DOHH2 (cell line): ENCODE data around the gene WHRN.

Source experiments
- H3F3A ChIP-seq: fragments of 200-600 bp; sonication (generic), shearing (Covaris generic); 2 replicates; pipeline ENCODE4 v1.6.0; 2016; ENCODE audit warnings: antibody characterized with exemption, mild to moderate bottlenecking; ENCODE audit not compliant: control insufficient read depth, insufficient read depth
- H3K27ac ChIP-seq: fragments of 200-600 bp; sonication (generic); 2 replicates; pipeline ENCODE4 v1.5.1; 2014; ENCODE audit warnings: low read depth, mild to moderate bottlenecking, low read length, moderate library complexity
- H3K27me3 ChIP-seq: fragments of 200-600 bp; sonication (generic); 2 replicates; pipeline ENCODE4 v1.6.1; 2014; ENCODE audit warnings: mild to moderate bottlenecking, low read length, mixed read lengths; ENCODE audit not compliant: control insufficient read depth
- H3K36me3 ChIP-seq: fragments of 200-600 bp; sonication (generic); 2 replicates; pipeline ENCODE4 v1.6.1; 2014; ENCODE audit warnings: mild to moderate bottlenecking, low read length, moderate library complexity, mixed read lengths; ENCODE audit not compliant: control insufficient read depth
- H3K4me1 ChIP-seq: fragments of 200-600 bp; sonication (generic); 2 replicates; pipeline ENCODE4 v1.6.1; 2014; ENCODE audit warnings: mild to moderate bottlenecking, low read length, mixed read lengths; ENCODE audit not compliant: control insufficient read depth
- H3K4me2 ChIP-seq: fragments of 200-600 bp; sonication (generic); 2 replicates; pipeline ENCODE4 v1.6.0; 2014; ENCODE audit warnings: mild to moderate bottlenecking, low read length, moderate library complexity
- H3K4me3 ChIP-seq: fragments of 200-600 bp; sonication (generic); 2 replicates; pipeline ENCODE4 v1.5.1; 2014; ENCODE audit warnings: mild to moderate bottlenecking, low read length, mixed read lengths
- H3K79me2 ChIP-seq: fragments of 200-600 bp; sonication (generic); 2 replicates; pipeline ENCODE4 v1.6.1; 2014; ENCODE audit warnings: mild to moderate bottlenecking, low read length, mixed read lengths; ENCODE audit not compliant: control insufficient read depth
- H3K9me2 ChIP-seq: fragments of 200-600 bp; sonication (generic); replicated peaks from 2 replicates; pipeline ENCODE4 v1.6.1; 2014; ENCODE audit warnings: mild to moderate bottlenecking, low read length, mixed read lengths; ENCODE audit not compliant: control insufficient read depth
- H3K9me3 ChIP-seq: fragments of 200-600 bp; sonication (generic); 2 replicates; pipeline ENCODE4 v1.6.1; 2014; ENCODE audit warnings: antibody characterized with exemption, low read length, mixed read lengths; ENCODE audit not compliant: control insufficient read depth, insufficient read depth
- H4K20me1 ChIP-seq: fragments of 200-600 bp; sonication (generic); 2 replicates; pipeline ENCODE4 v1.6.0; 2014; ENCODE audit warnings: low read depth, mild to moderate bottlenecking, antibody characterized with exemption, low read length, moderate library complexity; ENCODE audit not compliant: control insufficient read depth, insufficient read depth
- EZH2phosphoT487 ChIP-seq: fragments of 200-600 bp; sonication (generic); IDR thresholded peaks from 2 replicates; pipeline ENCODE4 v1.6.1; 2017; ENCODE audit warnings: borderline replicate concordance, mild to moderate bottlenecking, antibody characterized with exemption, low read length, moderate library complexity, mixed read lengths
- TF ChIP-seq, protein P1 (sequence below): fragments of 200-600 bp; sonication (generic); IDR thresholded peaks from one replicate; pipeline ENCODE4 v1.5.1; 2014; ENCODE audit warnings: antibody characterized with exemption, mild to moderate bottlenecking, low read depth, low read length; ENCODE audit not compliant: poor library complexity, severe bottlenecking

WHRN gene

DNA sequence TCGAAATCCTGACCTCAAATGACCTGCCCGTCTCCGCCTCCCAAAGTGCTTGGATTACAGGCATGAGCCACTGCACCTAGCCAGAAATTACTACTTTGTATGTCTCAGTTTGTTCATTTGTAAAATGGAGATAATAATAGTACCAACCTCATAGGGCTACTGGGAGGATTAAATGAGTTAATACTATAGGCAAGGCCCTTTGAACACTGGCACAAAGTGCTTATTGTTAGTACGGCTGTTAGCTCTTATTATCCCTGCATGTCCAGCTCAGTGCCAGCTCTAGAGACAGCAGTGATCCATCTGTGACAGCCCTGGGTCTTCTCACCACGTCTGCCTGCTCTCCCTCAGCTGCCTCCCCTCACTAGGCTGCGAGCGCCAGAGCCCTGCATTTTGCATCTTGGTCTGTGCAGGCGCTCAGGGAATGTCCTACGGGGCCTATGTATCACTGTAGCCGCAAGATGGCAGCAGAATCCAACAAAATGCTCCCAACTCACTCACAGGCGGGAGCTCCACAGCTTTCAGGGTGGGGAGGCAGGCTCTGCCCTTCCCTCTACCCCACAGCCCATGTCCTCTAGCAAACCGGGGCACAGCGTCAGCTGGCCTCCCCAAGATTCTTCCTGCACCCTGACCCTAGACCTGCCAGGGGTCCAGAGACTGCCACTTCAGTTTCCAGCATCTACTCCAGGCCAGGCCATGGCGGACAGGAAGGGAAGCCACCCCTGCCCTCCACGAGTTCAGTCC, 99.8 kb downstream of the WHRN start:
- Histone ChIP-seq H3K9me3 (no peaks in the 10 kb centered on the region), H3K27ac (no peak overlapping the region), H4K20me1 (no peaks in the 10 kb centered on the region), H3K4me1 (peaks cover 7% of the 10 kb centered on the region), H3K79me2 (no peaks in the 10 kb centered on the region), H3K27me3 (no peaks in the 10 kb centered on the region), H3K36me3 (no peaks in the 10 kb centered on the region), H3K4me2 (no peak overlapping the region), H3K9me2 (no peaks in the 10 kb centered on the region), H3F3A (no peaks in the 10 kb centered on the region; the same call in 1 of the 2 replicates), H3K4me3 (no peak overlapping the region)
- TF ChIP-seq, protein P1, sequence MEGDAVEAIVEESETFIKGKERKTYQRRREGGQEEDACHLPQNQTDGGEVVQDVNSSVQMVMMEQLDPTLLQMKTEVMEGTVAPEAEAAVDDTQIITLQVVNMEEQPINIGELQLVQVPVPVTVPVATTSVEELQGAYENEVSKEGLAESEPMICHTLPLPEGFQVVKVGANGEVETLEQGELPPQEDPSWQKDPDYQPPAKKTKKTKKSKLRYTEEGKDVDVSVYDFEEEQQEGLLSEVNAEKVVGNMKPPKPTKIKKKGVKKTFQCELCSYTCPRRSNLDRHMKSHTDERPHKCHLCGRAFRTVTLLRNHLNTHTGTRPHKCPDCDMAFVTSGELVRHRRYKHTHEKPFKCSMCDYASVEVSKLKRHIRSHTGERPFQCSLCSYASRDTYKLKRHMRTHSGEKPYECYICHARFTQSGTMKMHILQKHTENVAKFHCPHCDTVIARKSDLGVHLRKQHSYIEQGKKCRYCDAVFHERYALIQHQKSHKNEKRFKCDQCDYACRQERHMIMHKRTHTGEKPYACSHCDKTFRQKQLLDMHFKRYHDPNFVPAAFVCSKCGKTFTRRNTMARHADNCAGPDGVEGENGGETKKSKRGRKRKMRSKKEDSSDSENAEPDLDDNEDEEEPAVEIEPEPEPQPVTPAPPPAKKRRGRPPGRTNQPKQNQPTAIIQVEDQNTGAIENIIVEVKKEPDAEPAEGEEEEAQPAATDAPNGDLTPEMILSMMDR, result peak; percentile 89
- TF ChIP-seq EZH2phosphoT487, result no peak

DNA sequence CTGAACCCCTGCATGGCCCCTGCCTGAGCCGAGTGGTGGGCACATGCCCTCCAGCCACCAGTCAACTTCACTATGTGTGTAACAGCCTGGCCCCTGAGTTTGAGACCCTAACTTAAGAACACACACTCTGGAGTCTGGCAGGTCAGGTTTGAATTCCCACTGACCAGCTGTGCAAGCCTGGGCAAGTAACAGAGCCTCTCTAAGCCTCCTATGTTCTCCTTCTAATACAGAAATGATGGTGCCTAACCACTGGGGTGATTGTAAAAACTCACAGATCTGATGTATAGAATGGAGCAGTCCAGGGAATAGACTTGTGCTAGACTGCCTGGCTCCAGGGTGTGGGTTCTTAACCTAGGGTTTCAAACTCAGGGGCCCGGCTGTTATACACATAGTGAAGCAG, 100.7 kb downstream of the WHRN start:
- Histone ChIP-seq H3K79me2 (no peaks in the 10 kb centered on the region), H3K36me3 (no peaks in the 10 kb centered on the region), H3K9me3 (no peaks in the 10 kb centered on the region), H3K4me2 (no peak overlapping the region), H3K27ac (no peak overlapping the region), H3K4me1 (peaks cover 7% of the 10 kb centered on the region), H3F3A (no peaks in the 10 kb centered on the region; the same call in 1 of the 2 replicates), H3K27me3 (no peaks in the 10 kb centered on the region), H4K20me1 (no peaks in the 10 kb centered on the region), H3K9me2 (no peaks in the 10 kb centered on the region), H3K4me3 (no peak overlapping the region)
- TF ChIP-seq, protein P1, result no peak
- no peak for TF ChIP-seq EZH2phosphoT487

DNA sequence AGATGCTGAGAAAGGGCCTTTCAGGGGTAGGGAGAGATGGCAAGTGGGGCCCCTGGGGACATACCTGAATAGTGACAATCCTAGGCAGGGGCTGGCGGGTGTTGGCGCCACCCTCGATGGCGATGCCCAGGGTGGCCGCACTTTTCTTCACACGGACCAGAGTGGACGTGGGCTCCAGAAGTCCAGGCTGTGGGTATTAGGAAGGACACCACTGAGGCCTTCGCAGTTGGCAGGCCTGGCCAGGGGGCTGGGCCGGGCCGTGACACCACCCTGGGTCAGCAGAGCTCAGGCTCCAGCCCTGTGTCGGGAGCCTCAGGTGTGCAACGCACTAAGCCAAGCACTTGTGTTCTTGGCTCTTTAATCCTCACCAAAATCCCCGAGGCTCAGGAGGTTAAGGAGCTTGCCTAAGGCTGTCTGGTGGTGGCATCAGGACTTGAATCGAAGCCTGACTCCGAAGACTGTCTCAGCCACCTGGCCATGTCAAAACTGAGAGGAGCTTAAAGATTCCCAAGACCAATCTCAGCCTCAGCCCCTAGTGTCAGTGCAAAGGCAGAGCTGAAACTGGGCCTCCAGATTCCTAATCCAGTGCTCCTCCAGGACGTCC, 102.0 kb downstream of the WHRN start:
- no peak overlapping the region for H3K27ac ChIP-seq
- peaks cover 12% of the 10 kb centered on the region for H3K4me1 ChIP-seq
- no peaks in the 10 kb centered on the region; the same call in 1 of the 2 replicates for H3F3A ChIP-seq
- no peak overlapping the region for H3K4me2 ChIP-seq
- H3K9me2 ChIP-seq, result no peaks in the 10 kb centered on the region
- TF ChIP-seq, protein P1, result no peak
- TF ChIP-seq EZH2phosphoT487, result no peak
- H3K9me3 ChIP-seq, result no peaks in the 10 kb centered on the region
- no peaks in the 10 kb centered on the region for H3K27me3 ChIP-seq
- no peak overlapping the region for H3K4me3 ChIP-seq
- no peaks in the 10 kb centered on the region for H4K20me1 ChIP-seq
- no peaks in the 10 kb centered on the region for H3K79me2 ChIP-seq
- H3K36me3 ChIP-seq, result no peaks in the 10 kb centered on the region
